ENCODE measurements around the gene RFESD.

DNA sequence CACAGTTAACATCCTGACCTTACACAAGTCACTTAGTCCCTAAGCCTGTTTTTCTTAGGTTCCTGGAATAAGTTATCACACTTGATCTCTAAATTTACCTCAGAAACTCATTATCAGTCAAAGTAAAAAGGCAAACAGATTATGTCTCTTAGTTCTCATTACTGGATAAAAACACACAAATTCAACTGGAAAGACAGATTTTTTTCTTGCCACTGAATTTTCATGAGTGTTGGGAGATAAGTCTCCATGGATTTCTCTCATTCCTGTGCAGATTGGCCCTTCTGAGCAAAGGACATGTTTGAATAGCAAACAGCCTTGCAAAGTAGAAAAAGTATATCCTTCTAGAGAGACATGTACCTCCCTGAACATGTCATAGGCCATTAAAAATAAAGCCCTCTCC is 26.1 kb downstream of the RFESD start:
- TF ChIP-seq, protein P1, sequence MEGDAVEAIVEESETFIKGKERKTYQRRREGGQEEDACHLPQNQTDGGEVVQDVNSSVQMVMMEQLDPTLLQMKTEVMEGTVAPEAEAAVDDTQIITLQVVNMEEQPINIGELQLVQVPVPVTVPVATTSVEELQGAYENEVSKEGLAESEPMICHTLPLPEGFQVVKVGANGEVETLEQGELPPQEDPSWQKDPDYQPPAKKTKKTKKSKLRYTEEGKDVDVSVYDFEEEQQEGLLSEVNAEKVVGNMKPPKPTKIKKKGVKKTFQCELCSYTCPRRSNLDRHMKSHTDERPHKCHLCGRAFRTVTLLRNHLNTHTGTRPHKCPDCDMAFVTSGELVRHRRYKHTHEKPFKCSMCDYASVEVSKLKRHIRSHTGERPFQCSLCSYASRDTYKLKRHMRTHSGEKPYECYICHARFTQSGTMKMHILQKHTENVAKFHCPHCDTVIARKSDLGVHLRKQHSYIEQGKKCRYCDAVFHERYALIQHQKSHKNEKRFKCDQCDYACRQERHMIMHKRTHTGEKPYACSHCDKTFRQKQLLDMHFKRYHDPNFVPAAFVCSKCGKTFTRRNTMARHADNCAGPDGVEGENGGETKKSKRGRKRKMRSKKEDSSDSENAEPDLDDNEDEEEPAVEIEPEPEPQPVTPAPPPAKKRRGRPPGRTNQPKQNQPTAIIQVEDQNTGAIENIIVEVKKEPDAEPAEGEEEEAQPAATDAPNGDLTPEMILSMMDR (IDR thresholded peaks at IDR 0.05): no peak
- no peak for TF ChIP-seq POLR2A (IDR thresholded peaks at IDR 0.05)
